Central memory CD8-positive, alpha-beta T cell (primary cell): ENCODE results near the gene CACNA1B.

ENCODE experiments used
- ATAC-seq: fragments of 150-1000 bp; cut with Tn5 transposase; replicated peaks from 2 replicates; pipeline ENCODE4 v1.10.0; 2022; ENCODE audit warnings: mild to moderate bottlenecking, moderate FRiP score, moderate number of reproducible peaks; ENCODE audit not compliant: poor library complexity, severe bottlenecking; ENCODE audit errors: extremely low read depth
- DNase-seq, 2 donors: peaks; one replicate each; pipeline ENCODE4 v3.0.0; 2021; ENCODE audit warnings: low spot score in 2 of 2
- H3K27ac Mint-ChIP-seq: one replicate; pipeline ENCODE4 v1.8.0; 2022; ENCODE audit warnings: low read depth, mild to moderate bottlenecking, moderate library complexity, mixed read lengths
- H3K27me3 Mint-ChIP-seq: one replicate; pipeline ENCODE4 v1.8.0; 2022; ENCODE audit warnings: mixed read lengths
- H3K36me3 Mint-ChIP-seq: one replicate; pipeline ENCODE4 v1.8.0; 2022; ENCODE audit warnings: mild to moderate bottlenecking, moderate library complexity, mixed read lengths; ENCODE audit not compliant: insufficient read depth
- H3K4me1 Mint-ChIP-seq: one replicate; pipeline ENCODE4 v1.8.0; 2022; ENCODE audit warnings: mixed read lengths
- H3K4me3 Mint-ChIP-seq: one replicate; pipeline ENCODE4 v1.8.0; 2022; ENCODE audit warnings: mild to moderate bottlenecking, moderate library complexity, mixed read lengths
- H3K9me3 Mint-ChIP-seq: one replicate; pipeline ENCODE4 v1.8.0; 2022; ENCODE audit warnings: mixed read lengths

The CACNA1B gene

DNA sequence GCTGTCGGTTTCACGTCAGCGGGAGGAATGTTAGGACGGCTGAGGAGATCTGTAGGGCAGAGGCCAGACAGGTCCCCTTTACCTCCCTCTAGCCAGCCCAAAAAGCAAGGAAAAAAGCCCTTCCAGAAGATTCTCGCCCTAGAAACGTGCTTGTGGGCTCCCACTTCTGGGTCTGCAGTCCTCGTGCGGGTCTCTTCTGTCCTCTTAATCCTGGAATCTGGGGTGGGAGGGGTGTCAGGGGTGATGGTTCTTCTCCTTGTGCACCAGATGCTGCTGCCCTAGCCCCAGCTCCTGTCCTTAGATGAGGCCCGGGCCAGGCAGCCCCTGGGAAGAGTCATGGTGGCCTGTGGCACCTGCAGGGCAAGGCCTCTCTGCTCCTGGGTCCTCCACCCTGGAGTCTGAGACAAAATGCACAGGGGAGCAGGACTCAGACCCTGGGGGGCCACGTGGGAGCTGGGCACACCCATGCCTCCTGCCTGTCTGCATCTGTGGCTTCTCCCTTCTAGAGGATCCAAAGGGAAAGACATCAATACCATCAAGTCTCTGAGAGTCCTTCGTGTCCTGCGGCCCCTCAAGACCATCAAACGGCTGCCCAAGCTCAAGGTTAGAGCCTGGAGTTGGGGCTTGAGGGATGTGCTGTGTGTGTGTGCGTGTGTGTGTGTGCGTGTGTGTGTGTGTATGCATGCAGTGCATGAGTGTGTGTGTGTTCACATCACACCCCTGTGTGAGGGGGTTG lies 174.2 kb downstream of the CACNA1B start:
- Mint-ChIP-seq H3K4me3 (no peak overlapping the region), H3K36me3 (no peaks in the 10 kb centered on the region), H3K27me3 (peaks cover 33% of the 10 kb centered on the region), H3K4me1 (peaks cover 6% of the 10 kb centered on the region), H3K9me3 (no peaks in the 10 kb centered on the region), H3K27ac (no peak overlapping the region)
- ATAC-seq, result no peak
- no peak for DNase-seq

GRCh38 chr9:138052322-138052615 lies 174.7 kb downstream of the CACNA1B start:
- Mint-ChIP-seq H3K4me3 (no peak overlapping the region), H3K4me1 (peaks cover 6% of the 10 kb centered on the region), H3K27ac (no peak overlapping the region), H3K27me3 (peaks cover 33% of the 10 kb centered on the region), H3K36me3 (no peaks in the 10 kb centered on the region), H3K9me3 (no peaks in the 10 kb centered on the region)
- ATAC-seq (no peak), DNase-seq (no peak)

GRCh38 chr9:138052635-138053320 lies 175.2 kb downstream of the CACNA1B start:
- no peak overlapping the region for H3K27ac Mint-ChIP-seq
- no peak overlapping the region for H3K4me3 Mint-ChIP-seq
- H3K9me3 Mint-ChIP-seq, result no peaks in the 10 kb centered on the region
- peaks cover 33% of the 10 kb centered on the region for H3K27me3 Mint-ChIP-seq
- peaks cover 6% of the 10 kb centered on the region for H3K4me1 Mint-ChIP-seq
- DNase-seq (no peak), ATAC-seq (no peak)
- no peaks in the 10 kb centered on the region for H3K36me3 Mint-ChIP-seq

DNA sequence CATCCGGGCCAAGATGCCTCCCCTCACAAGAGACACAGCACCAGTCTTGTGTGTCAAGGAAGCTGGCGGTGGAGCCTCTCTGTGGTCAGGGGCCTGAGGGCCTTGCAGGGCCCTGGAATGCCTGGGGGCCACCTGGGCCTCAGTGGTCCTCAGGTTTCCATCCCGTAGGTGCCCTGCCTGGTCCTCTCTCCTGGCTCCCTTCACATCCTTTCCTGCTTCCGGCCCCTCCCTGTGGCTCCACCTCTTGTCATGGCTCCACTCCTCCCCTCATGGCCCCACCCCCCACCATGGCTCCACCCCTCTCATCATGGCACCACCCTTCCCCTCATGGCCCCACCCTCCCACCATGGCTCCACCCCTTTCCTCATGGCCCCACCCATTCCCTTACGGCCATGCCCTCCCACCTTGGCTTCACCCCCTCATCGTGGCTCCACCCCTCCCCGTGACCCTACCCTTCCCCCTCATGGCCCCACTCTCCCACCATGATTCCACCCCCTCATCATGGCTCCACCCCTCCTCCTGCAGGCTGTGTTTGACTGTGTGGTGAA lies 175.8 kb downstream of the CACNA1B start:
- H3K36me3 Mint-ChIP-seq, result no peaks in the 10 kb centered on the region
- peaks cover 33% of the 10 kb centered on the region for H3K27me3 Mint-ChIP-seq
- H3K4me1 Mint-ChIP-seq, result peaks cover 6% of the 10 kb centered on the region
- no peak overlapping the region for H3K27ac Mint-ChIP-seq
- no peak overlapping the region for H3K4me3 Mint-ChIP-seq
- H3K9me3 Mint-ChIP-seq, result no peaks in the 10 kb centered on the region
- DNase-seq (peak in 1 of 2 donors; percentile 8), ATAC-seq (no peak)

- Mint-ChIP-seq H3K27ac (no peak overlapping the region), H3K27me3 (peaks cover 33% of the 10 kb centered on the region), H3K9me3 (no peaks in the 10 kb centered on the region), H3K4me3 (no peak overlapping the region), H3K36me3 (no peaks in the 10 kb centered on the region), H3K4me1 (peaks cover 6% of the 10 kb centered on the region)
- ATAC-seq (no peak), DNase-seq (no peak)
Measured at GRCh38 chr9:138053996-138054752, 176.6 kb downstream of the CACNA1B start.

DNA sequence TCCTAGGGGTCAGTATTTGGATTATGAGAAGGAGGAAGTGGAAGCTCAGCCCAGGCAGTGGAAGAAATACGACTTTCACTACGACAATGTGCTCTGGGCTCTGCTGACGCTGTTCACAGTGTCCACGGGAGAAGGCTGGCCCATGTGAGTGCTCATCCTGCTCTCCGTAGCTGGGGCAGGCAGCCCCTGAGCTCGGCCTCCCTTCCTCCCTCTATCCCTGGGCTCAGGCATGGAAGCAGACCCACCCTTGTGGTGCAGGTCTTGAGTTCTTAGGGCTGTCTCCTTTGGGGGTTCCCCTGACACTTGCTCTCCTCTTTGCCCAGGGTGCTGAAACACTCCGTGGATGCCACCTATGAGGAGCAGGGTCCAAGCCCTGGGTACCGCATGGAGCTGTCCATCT lies 180.1 kb downstream of the CACNA1B start:
- H3K27ac Mint-ChIP-seq, result no peak overlapping the region
- no peaks in the 10 kb centered on the region for H3K36me3 Mint-ChIP-seq
- no peak overlapping the region for H3K4me3 Mint-ChIP-seq
- peaks cover 31% of the 10 kb centered on the region for H3K27me3 Mint-ChIP-seq
- peaks cover 6% of the 10 kb centered on the region for H3K4me1 Mint-ChIP-seq
- H3K9me3 Mint-ChIP-seq, result no peaks in the 10 kb centered on the region
- ATAC-seq, result no peak
- no peak for DNase-seq

GRCh38 chr9:138058181-138058580 lies 180.6 kb downstream of the CACNA1B start:
- no peak overlapping the region for H3K4me3 Mint-ChIP-seq
- H3K4me1 Mint-ChIP-seq, result peaks cover 6% of the 10 kb centered on the region
- DNase-seq (no peak), ATAC-seq (no peak)
- no peaks in the 10 kb centered on the region for H3K9me3 Mint-ChIP-seq
- no peak overlapping the region for H3K27ac Mint-ChIP-seq
- no peaks in the 10 kb centered on the region for H3K36me3 Mint-ChIP-seq
- H3K27me3 Mint-ChIP-seq, result peaks cover 35% of the 10 kb centered on the region

GRCh38 chr9:138059196-138059595 lies 181.6 kb downstream of the CACNA1B start:
- peaks cover 6% of the 10 kb centered on the region for H3K4me1 Mint-ChIP-seq
- no peak overlapping the region for H3K27ac Mint-ChIP-seq
- no peaks in the 10 kb centered on the region for H3K36me3 Mint-ChIP-seq
- H3K9me3 Mint-ChIP-seq, result no peaks in the 10 kb centered on the region
- H3K4me3 Mint-ChIP-seq, result no peak overlapping the region
- DNase-seq (no peak), ATAC-seq (no peak)
- H3K27me3 Mint-ChIP-seq, result peaks cover 32% of the 10 kb centered on the region

- ATAC-seq, result no peak
- no peak overlapping the region for H3K4me3 Mint-ChIP-seq
- no peaks in the 10 kb centered on the region for H3K36me3 Mint-ChIP-seq
- no peaks in the 10 kb centered on the region for H3K4me1 Mint-ChIP-seq
- DNase-seq, result no peak
- H3K27me3 Mint-ChIP-seq, result peaks cover 40% of the 10 kb centered on the region
- no peak overlapping the region for H3K27ac Mint-ChIP-seq
- no peaks in the 10 kb centered on the region for H3K9me3 Mint-ChIP-seq
Measured at GRCh38 chr9:138060365-138060764, 182.8 kb downstream of the CACNA1B start.

- ATAC-seq (no peak), DNase-seq (no peak)
- no peaks in the 10 kb centered on the region for H3K36me3 Mint-ChIP-seq
- H3K4me3 Mint-ChIP-seq, result no peak overlapping the region
- no peaks in the 10 kb centered on the region for H3K9me3 Mint-ChIP-seq
- H3K27me3 Mint-ChIP-seq, result peaks cover 45% of the 10 kb centered on the region
- no peak overlapping the region for H3K27ac Mint-ChIP-seq
- no peaks in the 10 kb centered on the region for H3K4me1 Mint-ChIP-seq
Measured at GRCh38 chr9:138060881-138061280, 183.3 kb downstream of the CACNA1B start.

- ATAC-seq, result no peak
- Mint-ChIP-seq H3K27me3 (peaks cover 53% of the 10 kb centered on the region), H3K4me3 (no peak overlapping the region), H3K9me3 (no peaks in the 10 kb centered on the region), H3K27ac (no peak overlapping the region), H3K4me1 (no peaks in the 10 kb centered on the region), H3K36me3 (no peaks in the 10 kb centered on the region)
- no peak for DNase-seq
Measured at GRCh38 chr9:138061631-138062030, 184.0 kb downstream of the CACNA1B start.

DNA sequence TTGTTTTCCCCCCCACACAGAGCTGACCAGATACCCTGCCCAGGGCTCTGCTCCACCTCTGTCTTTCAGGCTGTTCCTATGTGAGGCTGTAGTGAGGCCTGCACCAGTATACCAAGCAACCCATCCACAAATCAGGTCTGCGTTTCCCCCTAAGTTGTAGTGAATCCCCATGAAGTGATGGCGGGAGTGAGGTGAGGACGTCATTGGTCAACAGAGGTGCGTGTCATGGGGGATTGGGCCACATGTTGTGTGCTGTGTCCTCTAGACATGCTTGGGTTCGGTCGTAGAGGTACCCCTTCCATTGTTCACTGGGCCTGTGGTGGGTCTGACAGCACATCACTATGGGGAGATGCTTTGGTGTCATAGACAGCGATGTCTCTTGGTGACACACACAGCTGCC lies 184.6 kb downstream of the CACNA1B start:
- Mint-ChIP-seq H3K4me3 (no peak overlapping the region), H3K27me3 (peaks cover 58% of the 10 kb centered on the region), H3K36me3 (no peaks in the 10 kb centered on the region), H3K27ac (no peak overlapping the region), H3K9me3 (no peaks in the 10 kb centered on the region), H3K4me1 (no peaks in the 10 kb centered on the region)
- ATAC-seq (no peak), DNase-seq (no peak)
